ENCODE data around the gene EXOC2.

EXOC2 gene

GRCh38 chr6:456358-456867, 236.5 kb downstream of the EXOC2 start:
- no peak for FAIRE-seq

GRCh38 chr6:455835-456234, 237.1 kb downstream of the EXOC2 start:
- FAIRE-seq = no peak

DNA sequence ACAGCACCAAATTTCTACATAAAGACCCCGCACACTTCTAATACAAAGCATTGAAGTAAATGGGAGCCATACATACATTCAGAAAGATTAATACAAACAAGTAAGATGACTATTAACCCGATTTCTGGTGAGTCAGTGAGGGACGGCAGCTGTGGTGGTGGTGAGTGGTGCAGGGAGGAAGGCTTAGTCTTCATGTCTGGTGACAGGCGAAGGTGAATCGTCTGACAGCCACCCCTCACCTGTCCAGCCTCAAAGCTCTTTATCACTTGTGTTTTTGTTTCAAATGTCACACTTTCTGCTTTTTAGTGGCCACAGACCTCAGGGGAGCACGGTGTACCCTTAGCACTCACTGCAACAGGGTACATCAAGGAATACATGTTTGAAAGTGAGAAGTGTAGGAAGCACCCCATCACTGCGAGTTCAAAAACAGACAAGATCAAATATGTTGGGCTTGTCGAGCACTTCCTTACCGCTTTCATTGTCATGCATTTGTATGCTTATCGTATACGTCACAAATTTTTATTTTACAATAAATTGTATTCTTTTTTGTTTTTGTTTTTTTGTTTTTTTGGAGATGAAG, 237.8 kb downstream of the EXOC2 start:
- no peak for FAIRE-seq

DNA sequence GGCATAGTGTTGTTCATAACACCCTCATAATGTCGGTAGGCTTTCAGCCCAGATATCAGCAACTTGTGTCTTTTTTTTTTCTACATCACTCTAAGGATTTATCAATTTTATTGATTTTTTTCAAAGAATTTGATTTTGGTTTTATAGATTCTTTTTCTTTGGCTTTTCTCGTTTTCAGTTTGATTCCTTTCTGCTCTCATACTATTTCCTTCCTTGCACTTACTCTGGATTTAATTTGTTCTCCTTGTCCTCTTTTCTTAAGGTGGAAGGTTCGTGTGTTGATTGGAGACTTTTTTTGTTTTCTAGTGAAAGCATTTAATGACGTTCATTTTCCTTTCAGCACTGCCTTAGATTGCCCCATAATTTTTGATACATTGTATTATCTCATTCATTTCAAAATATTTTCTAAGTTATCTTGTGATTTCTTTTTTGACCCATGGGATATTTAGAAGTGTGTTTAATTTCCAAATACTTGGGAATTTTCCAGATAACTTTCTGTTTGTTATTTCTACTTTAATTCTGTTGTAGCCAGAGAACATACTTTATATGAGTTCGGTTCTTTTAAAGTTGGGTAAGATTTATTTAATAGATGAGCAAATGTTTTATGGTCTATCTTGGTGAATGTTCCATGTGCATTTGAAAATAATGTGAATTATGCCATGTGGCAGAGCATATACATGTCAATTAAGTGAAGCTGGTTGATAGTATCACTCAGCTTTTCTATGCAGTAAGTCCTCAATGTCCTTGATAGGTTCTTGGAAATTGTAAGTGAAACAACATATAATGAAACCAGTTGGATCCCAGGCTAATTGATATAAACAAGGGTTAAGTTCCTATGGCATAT, 238.6 kb downstream of the EXOC2 start:
- no peak for FAIRE-seq

DNA sequence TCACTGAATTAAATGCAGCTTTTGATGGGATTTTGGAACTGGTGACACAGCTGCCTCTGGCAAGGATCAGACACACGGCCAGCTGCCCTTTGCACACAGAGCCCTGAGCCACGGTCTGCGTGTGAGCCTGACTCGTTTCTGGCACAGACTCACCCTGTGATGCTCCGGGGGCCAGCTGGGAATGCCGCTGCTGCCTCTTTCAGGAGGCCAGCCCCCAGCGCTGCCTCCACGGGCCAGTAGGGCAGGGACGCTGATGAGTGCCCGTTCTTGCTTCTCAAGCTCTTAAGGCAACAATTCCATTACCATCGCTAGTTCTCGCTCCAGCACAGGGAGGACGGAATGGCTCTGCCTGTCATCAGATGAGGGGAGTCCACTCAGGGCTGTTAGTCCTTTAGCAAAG, 239.8 kb downstream of the EXOC2 start:
- FAIRE-seq = no peak

- no peak for FAIRE-seq
Measured at GRCh38 chr6:452301-453067, 240.5 kb downstream of the EXOC2 start.

DNA sequence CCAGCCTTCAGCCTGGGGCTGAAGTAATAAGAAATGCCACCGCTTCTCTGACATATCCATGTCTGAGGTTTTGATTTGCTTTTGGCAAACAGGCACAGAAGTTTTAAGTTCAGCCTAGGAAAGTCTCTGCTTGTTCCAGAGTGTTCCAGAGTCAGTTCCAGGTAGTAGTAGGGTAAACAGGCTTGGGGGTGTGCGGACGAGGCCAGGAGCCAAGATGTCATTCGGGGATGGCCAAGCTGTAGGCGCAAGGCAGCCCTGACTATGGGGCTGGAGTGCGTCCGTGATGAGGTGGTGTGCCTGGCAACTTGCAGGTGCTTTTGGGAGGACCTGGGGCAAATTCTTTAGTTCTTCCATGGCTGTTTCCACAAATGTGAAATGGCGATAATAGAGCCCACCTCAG, 241.1 kb downstream of the EXOC2 start:
- no peak for FAIRE-seq

GRCh38 chr6:451336-451735, 241.6 kb downstream of the EXOC2 start:
- no peak for FAIRE-seq

DNA sequence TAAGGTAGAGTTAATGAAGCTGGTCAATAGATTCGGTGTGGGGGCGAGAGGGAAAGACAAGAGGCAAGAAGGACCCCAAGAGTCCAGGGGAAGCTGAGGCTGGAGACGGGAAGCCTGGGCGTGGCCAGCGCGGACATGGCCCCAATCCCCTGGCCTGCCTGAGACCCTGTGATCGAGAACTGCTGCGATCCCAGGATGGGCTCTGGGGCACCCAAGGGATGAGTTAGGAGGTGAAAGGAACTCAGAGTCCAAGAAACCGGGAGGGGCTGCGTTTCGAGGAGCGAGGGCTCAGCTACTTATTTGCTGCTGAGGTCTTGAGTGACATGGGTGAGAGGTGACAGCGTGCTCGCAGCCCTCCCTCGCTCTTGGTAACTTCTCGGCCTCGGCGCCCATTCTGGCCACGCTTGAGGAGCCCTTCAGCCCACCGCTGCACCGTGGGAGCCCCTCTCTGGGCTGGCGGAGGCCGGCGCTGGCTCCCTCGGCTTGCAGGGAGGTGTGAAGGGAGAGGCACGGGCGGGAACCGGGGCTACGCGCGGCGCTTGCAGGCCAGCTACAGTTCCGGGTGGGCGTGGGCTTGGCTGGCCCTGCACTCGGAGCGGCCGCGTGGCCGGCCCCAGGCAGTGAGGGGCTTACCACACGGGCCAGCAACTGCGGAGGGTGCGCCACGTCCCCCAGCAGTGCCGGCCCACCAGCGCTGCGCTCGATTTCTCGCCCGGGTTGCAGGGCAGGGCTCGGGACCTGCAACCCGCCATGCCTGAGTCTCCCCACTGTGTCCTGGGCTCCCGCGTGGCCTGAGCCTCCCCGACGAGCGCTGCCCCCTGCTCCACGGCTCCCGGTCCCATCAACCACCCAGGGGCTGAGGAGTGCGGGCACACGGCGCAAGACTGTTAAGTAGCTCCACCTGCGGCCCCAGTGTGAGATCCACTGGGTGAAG, 243.2 kb downstream of the EXOC2 start:
- FAIRE-seq = no peak

DNA sequence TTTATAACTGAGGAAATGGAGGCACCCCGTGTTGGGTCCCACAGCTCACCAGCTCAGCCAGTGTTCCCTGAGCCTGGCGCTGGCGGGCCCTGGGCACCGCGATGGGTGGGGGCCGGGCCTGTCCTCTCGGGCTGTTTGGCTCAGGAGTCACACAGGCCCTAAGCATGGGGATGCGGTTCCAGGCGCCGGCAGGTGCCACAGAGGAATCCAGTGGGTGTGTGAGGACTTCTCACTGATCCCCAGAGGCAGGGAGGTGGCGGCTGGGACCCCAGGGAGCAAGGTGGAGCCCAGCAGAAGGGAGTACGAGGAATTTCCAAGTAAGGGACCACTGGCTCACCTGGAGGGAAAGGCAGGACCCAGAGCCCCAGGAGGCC, 243.9 kb downstream of the EXOC2 start:
- FAIRE-seq = no peak

DNA sequence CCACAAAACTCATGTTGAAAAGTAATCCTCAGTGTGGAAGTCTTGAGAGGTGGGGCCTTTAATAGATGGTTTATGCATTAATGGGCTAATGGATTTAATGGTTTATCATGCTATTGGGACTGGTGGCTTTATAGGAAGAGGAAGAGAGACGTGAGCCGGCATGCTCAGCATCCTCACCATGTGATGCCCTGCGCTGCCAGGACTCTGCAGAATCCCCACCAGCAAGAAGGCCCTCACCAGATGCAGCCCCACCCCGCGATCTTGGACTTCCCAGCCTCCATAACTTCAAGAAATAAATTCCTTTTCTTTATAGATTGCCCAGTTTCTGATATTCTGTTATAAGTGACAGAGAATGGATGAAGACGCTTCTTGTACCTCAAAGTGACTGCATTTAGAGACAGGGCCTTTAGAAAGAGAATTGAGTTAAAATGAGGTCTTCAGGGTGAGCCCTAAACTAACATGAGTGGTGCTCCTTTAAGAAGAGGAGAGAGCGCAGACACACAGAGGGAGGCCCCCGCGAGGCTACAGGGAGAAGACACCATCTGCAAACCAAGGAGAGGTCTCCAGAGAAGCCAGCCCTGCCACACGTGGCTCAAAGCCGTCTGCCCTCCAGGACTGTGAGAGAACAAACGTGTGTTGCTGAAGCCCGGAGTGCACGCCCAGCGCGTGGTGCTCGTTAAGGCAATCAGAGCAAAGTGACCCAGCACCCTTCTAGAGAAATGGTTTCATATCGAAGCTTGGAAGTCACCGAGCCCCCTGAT, 244.5 kb downstream of the EXOC2 start:
- FAIRE-seq = no peak

- no peak for FAIRE-seq
Measured at GRCh38 chr6:447381-448165, 245.4 kb downstream of the EXOC2 start.

DNA sequence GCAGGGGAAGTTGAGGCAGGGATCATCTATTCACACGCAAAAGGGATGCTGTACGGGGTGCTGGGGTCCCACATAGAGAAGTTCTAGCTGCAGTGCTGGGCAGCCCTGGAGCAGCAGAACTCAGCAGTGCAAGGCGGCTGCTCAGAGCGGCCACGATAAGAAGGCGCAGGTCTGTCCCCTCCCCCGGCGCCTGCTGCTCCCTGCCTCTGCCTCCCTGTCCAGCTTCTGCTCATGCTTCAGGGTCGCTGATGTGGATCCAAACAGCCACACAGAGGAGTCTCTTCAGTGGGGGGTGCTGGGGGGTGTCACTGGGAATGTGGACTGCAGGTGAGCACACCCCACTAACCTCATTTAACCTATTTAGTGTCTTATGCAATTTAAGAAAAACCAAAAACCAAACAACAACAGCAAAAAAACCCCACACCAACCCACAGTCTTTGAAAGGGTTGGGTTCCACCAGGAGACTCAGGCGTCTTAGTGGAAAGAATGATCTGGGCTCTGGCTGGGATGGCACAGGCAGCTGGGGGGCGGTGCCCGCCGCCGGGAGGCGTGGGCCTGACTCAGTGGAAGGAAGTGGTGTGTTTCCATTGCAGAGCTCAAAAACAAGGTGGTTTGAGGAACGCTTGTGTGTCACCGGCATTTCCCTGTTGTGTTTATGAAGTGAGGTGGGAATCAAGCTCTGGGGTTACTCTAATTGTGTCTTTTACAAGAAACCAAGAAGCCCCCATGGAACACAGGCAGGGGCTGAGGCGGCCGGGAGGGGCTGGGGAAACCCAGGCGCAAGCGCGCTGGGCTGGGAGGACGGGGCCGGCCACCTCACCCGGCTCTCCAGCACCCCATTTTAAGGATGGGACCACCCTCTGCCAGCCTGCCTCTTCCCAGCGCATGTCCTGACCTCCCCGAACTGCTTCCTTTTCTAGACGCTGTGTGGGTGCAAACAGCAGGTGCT, 246.2 kb downstream of the EXOC2 start:
- no peak for FAIRE-seq

GRCh38 chr6:445571-446417, 247.1 kb downstream of the EXOC2 start:
- FAIRE-seq = no peak

- no peak for FAIRE-seq
Measured at GRCh38 chr6:444653-445275, 248.2 kb downstream of the EXOC2 start.

- no peak for FAIRE-seq
Measured at GRCh38 chr6:443621-444159, 249.2 kb downstream of the EXOC2 start.

- no peak for FAIRE-seq
Measured at GRCh38 chr6:441126-441920, 251.6 kb downstream of the EXOC2 start.
